Measurements from ENCODE around the gene ESM1. TPM values are rescaled to one million over a fixed set of nuclear protein-coding genes. Genes with fewer than 3 reads are reported as not detected.

ESM1 gene
- total RNA-seq, 2 donors from 2014 or later: 0.73 TPM; not detected in 1

Other genes starting within 250 kb of the ESM1 start
- gene GZMK, start 38.7 kb upstream of the ESM1 start, total RNA-seq: 1 to 10 TPM; 4.7 to 7.4 TPM
- gene GZMA, start 117.1 kb upstream of the ESM1 start, total RNA-seq: 1,000 to 10,000 TPM in 1 of 2 donors, 100 to 1,000 TPM in 1; 522 to 1,702 TPM
- not detected for gene GPX8, start 174.6 kb upstream of the ESM1 start, total RNA-seq
- under 1 TPM in 1 of 2 donors, not detected in 1; 0.31 TPM for gene CDC20B, start 187.6 kb upstream of the ESM1 start, total RNA-seq
- gene MCIDAS, start 241.7 kb upstream of the ESM1 start, total RNA-seq: not detected
- not detected for gene CCNO, start 248.0 kb upstream of the ESM1 start, total RNA-seq

Measured in natural killer cell treated with Interleukin-12 subunit alpha and Interleukin-12 subunit beta and Interleukin-15 and Interleukin-18, amount 100 ng/mL, for 72 hours (primary cell).